Neural progenitor cell (in vitro differentiated cells): ENCODE measurements around the gene FLT4. TPM values are rescaled to one million over a fixed set of nuclear protein-coding genes. Genes with fewer than 3 reads are reported as not detected.
A peak's percentile ranks its signal among the peaks of the same experiment; 100 is the strongest.

Experiments used
- DNase-seq: peaks from one replicate; pipeline ENCODE4 v3.0.0-alpha.2; 2016; ENCODE audit warnings: low spot score
- H2AFZ ChIP-seq: fragments of 200-600 bp; sonication (generic); replicated peaks from 2 replicates; pipeline ENCODE4 v1.6.1; 2016; ENCODE audit warnings: antibody characterized with exemption
- H3F3A ChIP-seq: fragments of 200-600 bp; sonication (generic); 2 replicates; pipeline ENCODE4 v1.6.1; 2016; ENCODE audit warnings: antibody characterized with exemption, low read depth
- H3K27ac ChIP-seq: fragments of 200-600 bp; sonication (generic); 2 replicates; pipeline ENCODE4 v1.5.1; 2016; ENCODE audit warnings: mild to moderate bottlenecking
- H3K27me3 ChIP-seq: fragments of 200-600 bp; sonication (generic); 2 replicates; pipeline ENCODE4 v1.6.1; 2016; ENCODE audit warnings: mild to moderate bottlenecking, moderate library complexity
- H3K36me3 ChIP-seq: fragments of 200-600 bp; sonication (generic); 2 replicates; pipeline ENCODE4 v1.5.1; 2016
- H3K4me1 ChIP-seq: fragments of 200-600 bp; sonication (generic); 2 replicates; pipeline ENCODE4 v1.6.1; 2016; ENCODE audit warnings: mixed run types
- H3K4me2 ChIP-seq: fragments of 200-600 bp; sonication (generic); 2 replicates; pipeline ENCODE4 v1.6.1; 2016
- H3K4me3 ChIP-seq: fragments of 200-600 bp; sonication (generic); 2 replicates; pipeline ENCODE4 v1.5.1; 2016
- H3K79me2 ChIP-seq: fragments of 200-600 bp; sonication (generic); 2 replicates; pipeline ENCODE4 v1.6.1; 2016; ENCODE audit warnings: low read depth
- H3K9ac ChIP-seq: fragments of 200-600 bp; sonication (generic); 2 replicates; pipeline ENCODE4 v1.6.1; 2016
- H3K9me3 ChIP-seq: fragments of 200-600 bp; sonication (generic); 2 replicates; pipeline ENCODE4 v1.5.1; 2016; ENCODE audit warnings: low read depth
- H4K20me1 ChIP-seq: fragments of 200-600 bp; sonication (generic); 2 replicates; pipeline ENCODE4 v1.6.1; 2016; ENCODE audit warnings: low read depth
- H3K27ac Mint-ChIP-seq: 3 replicates; pipeline ENCODE4 v1.8.0; 2021; ENCODE audit warnings: mixed read lengths
- H3K27me3 Mint-ChIP-seq: 2 replicates; pipeline ENCODE4 v1.8.0; 2022; ENCODE audit warnings: low read depth, mild to moderate bottlenecking, inconsistent platforms, moderate library complexity, mixed read lengths; ENCODE audit not compliant: insufficient read depth
- H3K36me3 Mint-ChIP-seq: 3 replicates; pipeline ENCODE4 v1.8.0; 2021; ENCODE audit warnings: mixed read lengths
- H3K4me1 Mint-ChIP-seq: 3 replicates; pipeline ENCODE4 v1.8.0; 2021; ENCODE audit warnings: mixed read lengths
- H3K4me3 Mint-ChIP-seq: 3 replicates; pipeline ENCODE4 v1.8.0; 2021; ENCODE audit warnings: mild to moderate bottlenecking, moderate library complexity, mixed read lengths
- H3K9me3 Mint-ChIP-seq: 3 replicates; pipeline ENCODE4 v1.8.0; 2020; ENCODE audit warnings: mixed read lengths
- CTCF ChIP-seq: fragments of 200-600 bp; sonication (generic); IDR thresholded peaks from 2 replicates; pipeline ENCODE4 v1.5.1; 2017; ENCODE audit warnings: antibody characterized with exemption, mild to moderate bottlenecking
- EZH2 ChIP-seq: fragments of 200-600 bp; sonication (generic); IDR thresholded peaks from 2 replicates; pipeline ENCODE4 v1.6.1; 2017; ENCODE audit warnings: antibody characterized with exemption, mild to moderate bottlenecking, moderate library complexity
- EZH2phosphoT487 ChIP-seq: fragments of 200-600 bp; sonication (generic); IDR thresholded peaks from 2 replicates; pipeline ENCODE4 v1.6.1; 2017; ENCODE audit warnings: antibody characterized with exemption
- total RNA-seq: library from RNA; depleted of rRNA; stranded (reverse); fragments of >200 nt; gene quantifications from 2 replicates; pipeline ENCODE4 v1.2.3, GENCODE V29; 2015; ENCODE audit warnings: low replicate concordance

Gene FLT4
- total RNA-seq, 1 donor from 2014 or later = 2.3 TPM

GRCh38 chr5:180648658-180649296 lies 623 bp downstream of the FLT4 start:
- H3K9me3 ChIP-seq = no peaks in the 10 kb centered on the region
- peaks cover 4% of the 10 kb centered on the region for H3K4me1 ChIP-seq

GRCh38 chr5:180647941-180648500 lies 1.4 kb downstream of the FLT4 start:
- H3K36me3 ChIP-seq = no peaks in the 10 kb centered on the region
- no peak overlapping the region for H3K4me2 ChIP-seq
- H3K9ac ChIP-seq = no peak overlapping the region
- peaks cover 4% of the 10 kb centered on the region for H3K4me1 ChIP-seq
- no peak overlapping the region for H2AFZ ChIP-seq
- no peak for TF ChIP-seq EZH2phosphoT487
- H4K20me1 ChIP-seq = peaks cover 12% of the 10 kb centered on the region
- H3K27me3 Mint-ChIP-seq = peaks cover 48% of the 10 kb centered on the region
- DNase-seq = no peak
- no peak overlapping the region for H3K27ac Mint-ChIP-seq
- no peak overlapping the region for H3K27ac ChIP-seq
- no peaks in the 10 kb centered on the region for H3K79me2 ChIP-seq
- no peaks in the 10 kb centered on the region for H3K9me3 Mint-ChIP-seq
- peaks cover 34% of the 10 kb centered on the region for H3K4me1 Mint-ChIP-seq
- H3K4me3 Mint-ChIP-seq = peak overlapping the region; percentile 82
- H3K9me3 ChIP-seq = no peaks in the 10 kb centered on the region
- H3K27me3 ChIP-seq = peaks cover 74% of the 10 kb centered on the region
- H3K36me3 Mint-ChIP-seq = no peaks in the 10 kb centered on the region
- H3K4me3 ChIP-seq = no peak overlapping the region
- no peaks in the 10 kb centered on the region for H3F3A ChIP-seq

More at GRCh38 chr5:180648658-180649296, 623 bp downstream of the FLT4 start:
- no peaks in the 10 kb centered on the region for H3F3A ChIP-seq
- no peaks in the 10 kb centered on the region for H3K36me3 ChIP-seq
- H3K9ac ChIP-seq = no peak overlapping the region
- DNase-seq = peak; percentile 85
- peaks cover 31% of the 10 kb centered on the region for H3K4me1 Mint-ChIP-seq
- peak overlapping the region; percentile 65 for H3K4me3 ChIP-seq
- peak overlapping the region; percentile 82 for H3K4me3 Mint-ChIP-seq
- peak overlapping the region; percentile 92 for H3K4me2 ChIP-seq
- H4K20me1 ChIP-seq = peaks cover 12% of the 10 kb centered on the region
- H3K79me2 ChIP-seq = no peaks in the 10 kb centered on the region
- no peaks in the 10 kb centered on the region for H3K9me3 Mint-ChIP-seq
- H2AFZ ChIP-seq = peak overlapping the region; percentile 76
- no peak overlapping the region for H3K27ac Mint-ChIP-seq
- no peaks in the 10 kb centered on the region for H3K36me3 Mint-ChIP-seq
- peaks cover 81% of the 10 kb centered on the region for H3K27me3 ChIP-seq
- peak; percentile 92 for TF ChIP-seq EZH2
- peak; percentile 67 for TF ChIP-seq EZH2phosphoT487
- peak; percentile 69 for TF ChIP-seq CTCF
- H3K27me3 Mint-ChIP-seq = peaks cover 48% of the 10 kb centered on the region
- H3K27ac ChIP-seq = no peak overlapping the region

- no peaks in the 10 kb centered on the region for H3K9me3 ChIP-seq
- H3K9ac ChIP-seq = no peak overlapping the region
- Mint-ChIP-seq H3K27me3 (peaks cover 50% of the 10 kb centered on the region), H3K4me3 (peak overlapping the region; percentile 82), H3K4me1 (peaks cover 34% of the 10 kb centered on the region), H3K9me3 (no peaks in the 10 kb centered on the region), H3K36me3 (no peaks in the 10 kb centered on the region), H3K27ac (no peak overlapping the region)
- H3K36me3 ChIP-seq = no peaks in the 10 kb centered on the region
- no peak overlapping the region for H3K4me2 ChIP-seq
- no peak overlapping the region for H3K27ac ChIP-seq
- H4K20me1 ChIP-seq = peaks cover 12% of the 10 kb centered on the region
- no peak overlapping the region for H2AFZ ChIP-seq
- H3K79me2 ChIP-seq = no peaks in the 10 kb centered on the region
- peaks cover 4% of the 10 kb centered on the region for H3K4me1 ChIP-seq
- H3K4me3 ChIP-seq = no peak overlapping the region
- no peak for DNase-seq
- TF ChIP-seq CTCF (no peak), EZH2 (no peak), EZH2phosphoT487 (no peak)
- H3F3A ChIP-seq = no peaks in the 10 kb centered on the region
- peaks cover 69% of the 10 kb centered on the region for H3K27me3 ChIP-seq
These were observed 1.9 kb downstream of the FLT4 start for GRCh38 chr5:180647465-180647864.

- Histone ChIP-seq H4K20me1 (peaks cover 12% of the 10 kb centered on the region), H3K79me2 (no peaks in the 10 kb centered on the region), H3K27me3 (peaks cover 63% of the 10 kb centered on the region), H3K9ac (no peak overlapping the region), H3K27ac (no peak overlapping the region), H2AFZ (no peak overlapping the region), H3K9me3 (no peaks in the 10 kb centered on the region), H3F3A (no peaks in the 10 kb centered on the region), H3K4me3 (no peak overlapping the region), H3K4me1 (peaks cover 4% of the 10 kb centered on the region), H3K4me2 (no peak overlapping the region), H3K36me3 (no peaks in the 10 kb centered on the region)
- Mint-ChIP-seq H3K9me3 (no peaks in the 10 kb centered on the region), H3K4me1 (peaks cover 34% of the 10 kb centered on the region), H3K4me3 (no peak overlapping the region), H3K27me3 (peaks cover 50% of the 10 kb centered on the region), H3K36me3 (no peaks in the 10 kb centered on the region), H3K27ac (no peak overlapping the region)
- TF ChIP-seq EZH2phosphoT487 (no peak), CTCF (no peak), EZH2 (no peak)
- DNase-seq = no peak
These were observed 2.5 kb downstream of the FLT4 start for GRCh38 chr5:180646963-180647305.
